Activated naive CD4-positive, alpha-beta T cell treated with Interleukin-2 at 50 U/mL for 16 hours (primary cell): Measurements from ENCODE around the gene MLX.
"Not testable (repeated sequence)": the region's sequence is repeated elsewhere in the genome, so short reads cannot be mapped to it uniquely, and the experiment has no call there.

ENCODE experiments used
- DNase-seq: peaks from one replicate; pipeline ENCODE4 v3.0.0-alpha.2; 2020

Gene MLX

DNA sequence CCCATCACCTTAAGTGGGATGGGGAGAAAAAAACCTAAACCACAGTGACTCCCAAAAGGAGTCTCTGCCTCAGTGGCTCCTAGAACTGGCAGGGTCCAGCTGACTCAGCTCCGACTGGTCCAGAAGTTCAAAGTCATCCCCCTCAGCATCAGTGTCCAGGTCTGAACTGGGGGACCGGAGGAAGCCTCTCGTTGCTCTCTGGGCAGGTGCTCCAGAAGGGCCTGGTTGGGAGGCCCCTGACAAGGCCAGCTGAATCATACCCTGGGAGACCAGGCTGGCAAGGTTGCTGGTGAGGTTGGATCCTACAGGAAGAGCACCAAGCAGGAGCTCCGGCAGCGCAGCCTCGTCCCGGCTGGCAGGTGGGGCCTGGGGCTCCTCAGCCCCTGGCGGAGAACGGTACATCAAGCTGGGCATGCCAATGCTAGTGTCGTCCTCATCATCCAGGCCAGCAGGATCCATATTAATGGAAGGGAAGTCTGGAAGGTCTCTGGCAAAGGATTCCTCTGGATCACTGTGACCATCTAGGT, 14.9 kb downstream of the MLX start:
- DNase-seq = no peak

GRCh38 chr17:42584880-42585279, 18.0 kb downstream of the MLX start:
- DNase-seq = no peak

DNA sequence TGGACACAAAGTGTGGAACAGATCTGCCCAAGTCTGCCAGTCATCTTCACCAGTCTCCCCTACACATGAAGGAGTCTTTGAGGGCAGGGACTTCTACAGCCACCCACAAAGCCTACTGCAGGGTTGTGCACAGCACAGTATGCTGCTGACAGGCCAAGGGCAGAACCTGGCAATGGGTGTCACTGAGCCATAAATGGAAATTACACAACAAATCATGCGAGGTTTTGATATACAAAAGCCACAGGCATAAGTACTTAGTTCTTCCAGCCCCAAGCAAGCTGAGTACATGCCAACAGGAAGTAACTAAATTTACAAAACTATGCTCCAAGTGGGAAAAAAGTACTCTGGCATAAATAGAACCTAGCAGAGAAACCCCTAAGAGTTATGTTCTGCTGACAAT, 18.5 kb downstream of the MLX start:
- DNase-seq = no peak

- no peak for DNase-seq
Measured at GRCh38 chr17:42586514-42587230, 19.8 kb downstream of the MLX start.

DNA sequence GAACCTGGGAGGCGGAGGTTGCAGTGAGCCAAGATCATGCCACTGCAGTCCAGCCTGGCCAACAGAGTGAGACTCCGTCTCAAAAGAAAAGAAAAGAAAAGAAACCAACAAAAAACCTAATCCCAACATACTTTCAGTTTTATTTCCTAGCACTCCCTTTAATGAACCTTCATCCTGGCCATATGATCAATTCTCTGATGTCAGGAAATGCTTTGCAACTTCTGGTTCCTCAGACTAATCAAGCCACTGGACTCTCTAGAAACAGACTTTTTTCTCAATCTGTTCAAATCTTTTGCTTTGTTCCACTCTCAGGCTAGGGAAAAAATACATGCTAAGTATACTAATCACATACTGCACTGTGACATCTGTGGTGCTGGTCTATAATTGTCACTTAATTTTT, 24.0 kb downstream of the MLX start:
- DNase-seq = no peak

- no peak for DNase-seq
Measured at GRCh38 chr17:42591411-42591810, 24.5 kb downstream of the MLX start.

DNA sequence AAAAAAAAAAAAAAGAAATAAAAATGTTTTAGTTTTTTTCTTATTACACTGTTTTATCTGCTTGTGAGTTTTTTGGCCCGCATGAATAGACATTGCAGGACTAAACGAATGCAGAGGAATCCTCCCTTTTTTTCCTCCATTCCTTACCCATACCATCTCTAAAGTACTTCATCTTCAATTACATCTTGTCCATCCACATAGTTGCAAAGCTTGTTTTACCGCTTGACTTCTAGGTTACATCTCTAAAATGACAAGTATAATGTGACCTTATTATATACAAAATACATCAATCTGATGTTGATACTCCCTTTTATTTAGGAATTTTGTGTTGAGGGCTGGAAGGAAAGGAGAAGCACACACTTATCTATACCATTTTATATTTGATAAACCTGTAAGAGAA, 29.5 kb downstream of the MLX start:
- DNase-seq = no peak

GRCh38 chr17:42598905-42599304, 32.0 kb downstream of the MLX start:
- no peak for DNase-seq

- no peak for DNase-seq
Measured at GRCh38 chr17:42603318-42603717, 36.4 kb downstream of the MLX start.

GRCh38 chr17:42607769-42608168, 40.9 kb downstream of the MLX start:
- no peak for DNase-seq

- no peak for DNase-seq
Measured at GRCh38 chr17:42608305-42609181, 41.6 kb downstream of the MLX start.

GRCh38 chr17:42609182-42609813, 42.4 kb downstream of the MLX start, which contains the start of the genes RETREG3 and TUBG1:
Gene RETREG3, minus strand, starts transcription at chr17:42609374. Its CDS starts 50 bp downstream, at chr17:42609324.
Gene TUBG1, plus strand, starts transcription at chr17:42609683. Its CDS starts 55 bp downstream, at chr17:42609738.
- DNase-seq = peak; percentile 99

GRCh38 chr17:42609814-42610801, 43.2 kb downstream of the MLX start:
- peak; percentile 12 for DNase-seq

GRCh38 chr17:42612013-42612412, 45.1 kb downstream of the MLX start:
- no peak for DNase-seq

- DNase-seq = no peak
Measured at GRCh38 chr17:42613699-42614295, 46.9 kb downstream of the MLX start.

- no peak for DNase-seq
Measured at GRCh38 chr17:42617956-42618431, 51.1 kb downstream of the MLX start.

- DNase-seq = no peak
Measured at GRCh38 chr17:42618442-42619150, 51.7 kb downstream of the MLX start.

DNA sequence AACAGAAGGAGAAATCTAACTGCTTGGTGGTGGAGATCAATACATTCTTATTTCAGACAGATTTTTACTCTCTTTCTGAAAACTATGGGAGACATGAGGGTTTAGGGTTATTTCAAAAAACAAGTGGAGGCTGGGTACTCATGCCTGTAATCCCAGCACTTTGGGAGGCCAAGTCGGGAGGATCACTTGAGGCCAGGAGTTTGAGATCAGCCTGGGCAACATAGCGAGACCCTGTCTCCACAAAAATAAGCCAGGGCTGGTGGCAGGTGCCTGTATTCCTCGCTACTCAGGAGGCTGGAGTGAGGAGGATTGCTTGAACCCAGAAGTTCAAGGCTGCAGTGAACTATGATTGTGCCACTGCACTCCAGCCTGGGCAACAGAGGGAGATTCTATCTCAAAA, 55.1 kb downstream of the MLX start:
- DNase-seq = not testable (repeated sequence)
